Right lobe of liver (tissue), 4 donors: ENCODE measurements around the gene SLCO3A1.

ENCODE experiments used
- CTCF ChIP-seq, 4 donors: fragments of 200-600 bp in 3 of 4; fragments of 450-650 bp in 1 of 4; IDR thresholded peaks; one replicate each; pipeline versions ENCODE4 v1.5.1 to v1.8.0; 2016 to 2022; ENCODE audit warnings: antibody characterized with exemption in 4 of 4, mild to moderate bottlenecking in 2 of 4
- POLR2A ChIP-seq: fragments of 450-650 bp; IDR thresholded peaks from one replicate; pipeline ENCODE4 v1.6.1; 2017; ENCODE audit warnings: antibody characterized with exemption, mild to moderate bottlenecking
- donor health status: DM: no; HTN: no; CAD: no.
- donor health status: DM: no; HTN: no; CAD: no.
- donor health status: DM: no; HTN: yes; CAD: no.

- TF ChIP-seq CTCF (IDR thresholded peaks at IDR 0.05) (peak; percentile 64 to 77 (median 72)), POLR2A (no peak)
Measured at GRCh38 chr15:91852741-91853510, 582 bp upstream of the SLCO3A1 start.
